ENCODE measurements around the gene ZNF74. TPM values are rescaled to one million over a fixed set of nuclear protein-coding genes. Genes with fewer than 3 reads are reported as not detected.

The ZNF74 gene
- total RNA-seq, 1 donor from 2014 or later, result 4.3 TPM

GRCh38 chr22:20386336-20386735, 7.6 kb upstream of the ZNF74 start:
- Mint-ChIP-seq H3K4me3 (no peak overlapping the region), H3K4me1 (no peaks in the 10 kb centered on the region)
- intact Hi-C loops (cut with micrococcal nuclease), result no loop called here

GRCh38 chr22:20386972-20387371, 7.0 kb upstream of the ZNF74 start:
- H3K27ac Mint-ChIP-seq, result no peak overlapping the region
- H3K4me1 Mint-ChIP-seq, result no peaks in the 10 kb centered on the region
- no peaks in the 10 kb centered on the region for H3K36me3 Mint-ChIP-seq (ENCODE audit: low read depth)
- ATAC-seq (ENCODE audit: low read depth), result no peak
- no peak overlapping the region for H3K4me3 Mint-ChIP-seq
- CTCF ChIA-PET, result no interaction called here
- H3K9me3 Mint-ChIP-seq, result no peaks in the 10 kb centered on the region
- TF ChIP-seq CTCF (IDR thresholded peaks at IDR 0.05), result no peak
- intact Hi-C loops (cut with micrococcal nuclease), result no loop called here
- peaks cover 6% of the 10 kb centered on the region for H3K27me3 Mint-ChIP-seq
- DNase-seq, result no peak
- POLR2A ChIA-PET, result no interaction called here

More at GRCh38 chr22:20386336-20386735, 7.6 kb upstream of the ZNF74 start:
- TF ChIP-seq CTCF (IDR thresholded peaks at IDR 0.05), result no peak
- DNase-seq, result no peak
- no peak for ATAC-seq (ENCODE audit: low read depth)
- Mint-ChIP-seq H3K27ac (no peak overlapping the region), H3K36me3 (ENCODE audit: low read depth) (no peaks in the 10 kb centered on the region), H3K27me3 (peaks cover 6% of the 10 kb centered on the region), H3K9me3 (no peaks in the 10 kb centered on the region)
- POLR2A ChIA-PET, result no interaction called here
- CTCF ChIA-PET, result no interaction called here

- CTCF ChIA-PET, result no interaction called here
Observed at GRCh38 chr22:20388200-20388599, 5.8 kb upstream of the ZNF74 start.

GRCh38 chr22:20389288-20389687, 4.7 kb upstream of the ZNF74 start:
- CTCF ChIA-PET, result no interaction called here
- H3K27ac Mint-ChIP-seq, result no peak overlapping the region
- no peak for ATAC-seq (ENCODE audit: low read depth)

More at GRCh38 chr22:20388200-20388599, 5.8 kb upstream of the ZNF74 start:
- no peak for TF ChIP-seq CTCF (IDR thresholded peaks at IDR 0.05)
- no peaks in the 10 kb centered on the region for H3K9me3 Mint-ChIP-seq
- H3K36me3 Mint-ChIP-seq (ENCODE audit: low read depth), result no peaks in the 10 kb centered on the region
- intact Hi-C loops (cut with micrococcal nuclease), result no loop called here
- DNase-seq (no peak), ATAC-seq (ENCODE audit: low read depth) (no peak)
- peaks cover under 1% of the 10 kb centered on the region for H3K4me1 Mint-ChIP-seq
- POLR2A ChIA-PET, result no interaction called here
- H3K27ac Mint-ChIP-seq, result no peak overlapping the region
- H3K27me3 Mint-ChIP-seq, result peaks cover 6% of the 10 kb centered on the region
- no peak overlapping the region for H3K4me3 Mint-ChIP-seq

GRCh38 chr22:20390394-20390907, 3.5 kb upstream of the ZNF74 start:
- H3K36me3 Mint-ChIP-seq (ENCODE audit: low read depth), result peaks cover 3% of the 10 kb centered on the region
- intact Hi-C loops (cut with micrococcal nuclease), result no loop called here
- no peak overlapping the region for H3K4me3 Mint-ChIP-seq
- ATAC-seq (ENCODE audit: low read depth) (no peak), DNase-seq (no peak)
- H3K27ac Mint-ChIP-seq, result no peak overlapping the region
- ChIA-PET CTCF (no interaction called here), POLR2A (no interaction called here)
- no peak for TF ChIP-seq CTCF (IDR thresholded peaks at IDR 0.05)
- H3K9me3 Mint-ChIP-seq, result no peaks in the 10 kb centered on the region
- H3K27me3 Mint-ChIP-seq, result peaks cover 2% of the 10 kb centered on the region
- peaks cover 20% of the 10 kb centered on the region for H3K4me1 Mint-ChIP-seq

More at GRCh38 chr22:20389288-20389687, 4.7 kb upstream of the ZNF74 start:
- POLR2A ChIA-PET, result no interaction called here
- Mint-ChIP-seq H3K36me3 (ENCODE audit: low read depth) (peaks cover 3% of the 10 kb centered on the region), H3K9me3 (no peaks in the 10 kb centered on the region), H3K4me1 (peaks cover 9% of the 10 kb centered on the region), H3K4me3 (no peak overlapping the region), H3K27me3 (peaks cover 2% of the 10 kb centered on the region)
- no peak for DNase-seq
- TF ChIP-seq CTCF (IDR thresholded peaks at IDR 0.05), result no peak
- intact Hi-C loops (cut with micrococcal nuclease), result no loop called here
